Activated CD8-positive, alpha-beta memory T cell treated with anti-CD3 and anti-CD28 coated beads for 1 hour (primary cell): ENCODE data around the gene KLF7.
A peak's percentile ranks its signal among the peaks of the same experiment; 100 is the strongest.

Experiments used
- DNase-seq, 2 donors: peaks; one replicate each; pipeline ENCODE4 v3.0.0-alpha.2; 2020; ENCODE audit warnings: low read depth in 1 of 2; ENCODE audit errors: extremely low read depth in 1 of 2

The KLF7 gene

DNA sequence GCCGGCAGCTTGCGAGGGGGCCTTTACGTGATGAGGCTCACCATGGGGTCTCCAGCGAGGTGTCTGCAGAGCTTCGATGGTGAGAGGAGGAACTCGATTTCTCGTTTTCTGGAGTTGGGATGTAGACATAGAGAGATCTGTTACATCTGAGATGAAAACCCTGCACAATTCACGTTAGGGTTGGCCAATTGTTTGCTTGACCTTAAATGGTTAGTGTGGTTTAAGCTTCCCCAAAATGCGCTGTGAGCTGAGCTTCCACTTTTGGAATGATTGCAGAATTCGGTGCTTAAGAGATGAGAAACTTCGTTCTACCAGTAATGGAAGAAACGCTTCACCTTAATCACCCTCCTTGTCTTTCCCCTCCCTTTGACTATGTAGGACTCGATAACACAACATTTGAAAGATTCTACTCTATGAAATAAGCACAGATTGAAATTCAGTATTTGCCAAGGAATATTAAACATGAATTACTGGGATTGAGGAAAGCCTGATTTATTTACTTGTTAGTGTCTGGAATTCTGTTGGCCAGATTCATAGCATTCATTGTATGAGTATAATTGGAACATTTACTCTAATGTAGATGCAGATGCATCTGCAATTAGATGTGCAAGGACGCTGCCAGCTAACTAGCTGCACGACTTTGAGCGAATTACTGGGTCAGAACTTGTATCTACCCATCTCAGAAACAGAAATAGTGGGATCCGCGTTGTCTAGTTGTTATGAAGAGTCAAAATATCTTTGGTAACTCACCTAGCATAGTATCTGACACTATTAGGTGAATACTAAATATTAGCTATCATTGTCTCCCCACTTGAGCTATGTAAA, 1.6 kb upstream of the KLF7 start:
- DNase-seq, result no peak

DNA sequence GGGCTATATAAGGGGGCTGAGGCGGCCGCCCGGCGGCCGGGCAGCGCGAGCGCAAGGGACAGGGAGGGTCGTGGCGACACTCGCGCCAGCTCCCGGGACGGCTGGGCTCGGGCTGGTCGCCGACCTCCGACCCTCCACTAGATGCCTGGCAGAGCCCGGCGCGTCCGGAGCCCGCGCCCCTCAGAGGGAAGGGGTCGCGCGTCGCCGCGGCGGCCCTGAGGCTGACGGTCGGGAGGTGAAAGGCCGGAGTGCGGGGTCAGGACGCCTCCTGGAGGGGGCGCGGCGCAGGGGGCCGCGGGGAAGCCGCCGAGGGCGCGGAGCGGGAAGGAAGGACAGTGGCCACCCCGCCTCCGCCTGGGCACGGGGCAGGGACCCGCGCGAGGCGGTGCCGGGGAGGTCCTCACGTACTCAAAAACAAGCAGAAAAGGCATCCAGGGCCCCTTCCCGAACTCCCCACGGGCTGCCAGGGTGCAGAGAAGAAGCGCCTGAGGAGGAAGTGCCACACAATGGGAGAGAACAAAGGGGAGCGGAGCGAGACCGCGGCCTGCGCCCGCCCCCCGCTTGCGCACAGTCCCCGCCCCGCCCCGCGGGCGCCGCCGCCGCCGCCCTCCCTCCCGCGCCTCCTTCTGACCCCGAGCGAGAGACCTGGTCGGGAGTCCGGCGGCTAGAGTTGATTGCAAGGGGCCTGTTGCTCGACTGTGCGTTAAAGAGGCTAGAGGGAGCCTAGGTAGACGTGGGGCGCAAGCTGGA, 776 bp upstream of the KLF7 start:
- peak in 1 of 2 donors; percentile 53 for DNase-seq

- DNase-seq, result peak; percentile 87 to 90
Measured at GRCh38 chr2:207166039-207166348, 246 bp upstream of the KLF7 start.

GRCh38 chr2:207164006-207164831, 1.5 kb downstream of the KLF7 start:
- no peak for DNase-seq

DNA sequence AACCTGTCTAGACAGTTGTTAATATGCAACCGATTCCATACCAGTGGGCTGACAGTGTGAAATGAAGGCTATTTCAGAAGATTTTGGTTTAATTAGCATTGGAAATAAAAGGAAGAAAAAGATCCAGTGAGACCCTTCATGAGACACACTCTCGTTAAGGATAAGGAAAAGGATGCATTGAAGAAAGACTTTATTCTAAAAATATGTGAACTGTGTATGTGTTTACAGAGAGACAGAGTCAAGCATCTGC, 2.1 kb downstream of the KLF7 start:
- DNase-seq, result no peak

- DNase-seq, result no peak
Measured at GRCh38 chr2:207163053-207163755, 2.5 kb downstream of the KLF7 start.

DNA sequence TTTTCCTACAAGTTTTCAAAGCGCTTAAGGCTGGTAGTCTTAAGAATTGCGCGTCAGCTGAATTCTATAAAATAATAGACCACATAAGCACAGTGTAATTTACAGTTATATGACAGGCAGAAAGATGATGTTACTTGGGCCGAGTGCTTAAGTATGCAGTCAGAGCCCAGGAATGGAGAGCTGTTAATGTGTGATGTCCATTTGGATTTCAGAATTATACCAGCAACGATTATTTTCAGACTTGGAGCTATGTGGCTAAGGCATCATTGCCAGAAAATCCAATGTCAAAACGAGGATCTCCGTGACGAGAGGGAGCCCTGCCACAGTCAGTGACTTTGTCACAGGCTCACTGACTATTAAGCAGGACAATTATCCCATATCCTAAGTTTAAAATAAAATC, 3.4 kb downstream of the KLF7 start:
- no peak for DNase-seq

GRCh38 chr2:207161247-207162123, 4.3 kb downstream of the KLF7 start:
- DNase-seq, result no peak

- DNase-seq, result no peak
Measured at GRCh38 chr2:207160115-207160514, 5.6 kb downstream of the KLF7 start.

GRCh38 chr2:207159002-207159401, 6.7 kb downstream of the KLF7 start:
- DNase-seq, result no peak

- no peak for DNase-seq
Measured at GRCh38 chr2:207157731-207158130, 8.0 kb downstream of the KLF7 start.

GRCh38 chr2:207157162-207157481, 8.6 kb downstream of the KLF7 start:
- no peak for DNase-seq

- no peak for DNase-seq
Measured at GRCh38 chr2:207156451-207157161, 9.1 kb downstream of the KLF7 start.

DNA sequence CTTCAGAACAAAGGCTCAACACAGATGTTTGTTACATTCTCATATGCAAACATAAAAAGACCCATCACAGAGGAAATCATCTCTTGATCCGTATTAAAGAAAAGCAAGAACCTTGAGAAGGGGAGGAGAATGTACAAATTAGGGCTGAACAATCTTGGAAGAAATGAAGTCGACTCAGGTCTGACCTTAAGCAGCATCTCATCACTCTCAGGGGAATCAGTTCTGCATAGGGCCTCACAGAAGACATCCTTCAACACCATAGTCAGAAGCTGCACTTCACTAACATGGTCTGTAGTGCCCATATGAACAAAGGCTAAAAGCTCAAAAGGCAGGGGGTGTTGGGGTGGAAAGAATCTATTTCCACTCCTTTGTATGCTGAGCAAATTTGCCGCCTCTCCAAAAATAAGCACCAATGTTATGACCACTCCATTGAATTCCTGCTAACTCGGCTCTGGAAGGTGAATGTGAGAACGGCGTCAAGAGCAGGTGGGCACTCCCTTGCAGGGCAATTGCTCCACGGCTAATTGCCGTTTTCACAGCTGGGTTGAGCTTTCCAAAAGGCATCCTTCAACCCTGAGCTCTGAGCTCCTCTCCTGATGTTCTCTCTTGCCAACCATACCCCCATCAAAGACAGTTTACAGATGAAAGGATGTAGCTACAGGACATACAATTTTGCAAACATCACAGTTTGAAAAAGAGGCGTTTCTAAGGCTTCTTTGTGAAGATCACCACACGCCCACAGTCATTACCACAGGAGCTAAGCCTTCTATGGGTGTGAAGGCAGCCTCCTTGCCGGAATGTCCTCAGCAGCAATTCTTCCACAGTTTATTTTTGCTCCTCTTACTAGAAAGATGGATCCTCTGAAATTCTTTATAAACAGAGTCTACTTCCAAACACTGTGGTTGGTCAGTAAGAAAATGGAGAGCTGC, 10.0 kb downstream of the KLF7 start:
- no peak for DNase-seq

- DNase-seq, result no peak
Measured at GRCh38 chr2:207154556-207155510, 10.9 kb downstream of the KLF7 start.

DNA sequence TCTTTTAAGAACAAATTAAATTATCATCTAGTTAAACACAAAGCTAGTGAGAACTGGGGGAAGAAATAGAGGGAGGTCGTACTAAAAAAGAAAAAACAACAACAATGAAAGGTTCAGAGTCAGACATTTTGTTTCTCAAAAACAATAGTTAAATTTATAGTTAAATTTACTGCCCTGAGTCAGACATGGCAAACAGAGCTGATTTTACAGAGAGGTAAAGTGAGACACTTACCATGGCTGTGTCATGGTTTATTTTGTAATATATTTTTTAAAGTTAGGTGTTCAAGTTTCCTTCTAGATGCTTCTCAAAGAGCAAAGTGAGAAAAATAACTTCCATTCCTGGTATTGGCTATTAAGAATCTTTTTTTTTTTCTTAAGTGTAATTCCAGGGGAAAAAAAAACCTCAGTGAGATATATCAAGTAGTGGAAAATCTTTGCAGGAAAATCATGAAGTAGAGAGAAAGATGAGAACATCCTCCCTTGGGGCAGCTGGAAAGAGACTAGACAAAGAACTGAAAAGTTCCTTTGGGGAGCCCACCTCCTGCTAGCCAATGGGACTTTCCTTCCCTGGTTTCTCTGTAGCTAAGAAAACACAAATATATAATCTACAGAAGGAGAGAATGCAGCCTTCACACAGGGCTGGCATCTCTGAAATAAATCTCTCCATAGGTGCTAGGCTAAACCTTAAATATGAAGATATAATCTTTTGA, 12.3 kb downstream of the KLF7 start:
- DNase-seq, result no peak

GRCh38 chr2:207151048-207151447, 14.7 kb downstream of the KLF7 start:
- DNase-seq, result no peak
